Activated B cell treated with CpG ODN at 0.5 μM for 24 hours (primary cell): ENCODE data around the gene ASPDH. TPM values are rescaled to one million over a fixed set of nuclear protein-coding genes. Genes with fewer than 3 reads are reported as not detected.

Source experiments
- ATAC-seq: fragments of 200-7000 bp; cut with Tn5 transposase; one replicate; pipeline ENCODE4 v1.10.0; 2021; ENCODE audit warnings: low read depth, mild to moderate bottlenecking, moderate library complexity
- CTCF ChIA-PET: fragments of 350-600 bp; sonication (Branson Sonifier 250); formaldehyde crosslinking; loops from one replicate; lab custom pipeline; 2021; ENCODE audit warnings: antibody characterized with exemption; lab: Charles Lee
- POLR2A ChIA-PET: fragments of 350-600 bp; sonication (Branson Sonifier 250); formaldehyde crosslinking; loops from one replicate; lab custom pipeline; 2021; ENCODE audit warnings: antibody characterized with exemption; lab: Charles Lee
- DNase-seq: peaks from one replicate; pipeline ENCODE4 v3.0.0; 2022
- H3K27ac Mint-ChIP-seq: one replicate; pipeline ENCODE4 v1.8.0; 2020; ENCODE audit warnings: mixed read lengths
- H3K27me3 Mint-ChIP-seq: one replicate; pipeline ENCODE4 v1.8.0; 2021; ENCODE audit warnings: mixed read lengths
- H3K36me3 Mint-ChIP-seq: one replicate; pipeline ENCODE4 v1.8.0; 2021; ENCODE audit warnings: low read depth, mixed read lengths
- H3K4me1 Mint-ChIP-seq: one replicate; pipeline ENCODE4 v1.8.0; 2021; ENCODE audit warnings: mixed read lengths
- H3K4me3 Mint-ChIP-seq: one replicate; pipeline ENCODE4 v1.8.0; 2020; ENCODE audit warnings: mild to moderate bottlenecking, mixed read lengths
- H3K9me3 Mint-ChIP-seq: one replicate; pipeline ENCODE4 v1.8.0; 2020; ENCODE audit warnings: mixed read lengths
- intact Hi-C: fragments of 100-400 bp; cut with micrococcal nuclease; formaldehyde crosslinking; loops from one replicate; pipeline ENCODE4 v1.15.1; 2024
- total RNA-seq: library from RNA; stranded (reverse); gene quantifications from 2 replicates; pipeline ENCODE4 v1.2.3, GENCODE V29; 2022
- TF ChIP-seq, protein P1 (sequence below): fragments of 200-600 bp; IDR thresholded peaks from one replicate; pipeline ENCODE4 v1.8.0; 2022; ENCODE audit warnings: antibody characterized with exemption, mild to moderate bottlenecking

ASPDH gene
- total RNA-seq, 1 donor from 2014 or later, result not detected

DNA sequence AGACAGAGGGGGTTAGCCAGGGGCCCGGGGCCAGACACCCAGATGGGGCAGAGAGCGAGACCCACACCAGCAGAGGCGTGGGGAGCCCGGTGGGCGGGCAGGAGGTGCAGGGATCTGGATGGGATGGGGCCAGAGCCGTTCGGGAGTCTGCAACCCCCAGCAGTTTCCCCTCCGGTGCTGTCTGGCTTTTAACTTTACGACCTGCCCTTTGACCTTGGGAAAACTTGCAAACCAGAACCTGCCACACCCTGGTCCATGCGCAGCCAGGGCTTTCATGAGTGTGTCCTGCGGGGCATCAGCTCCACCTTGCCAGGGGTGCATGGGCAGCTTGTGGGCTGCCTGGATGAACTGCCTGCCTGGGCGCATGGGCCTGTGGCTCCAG, 12.5 kb downstream of the ASPDH start:
- ATAC-seq (no peak), DNase-seq (no peak)
- no peak overlapping the region for H3K4me3 Mint-ChIP-seq
- CTCF ChIA-PET, result interaction anchor here (0.6 kb wide), 1 partner anchor 55 kb away, joined by 4 read pairs; no protein-coding TSS in a partner anchor
- peaks cover 8% of the 10 kb centered on the region for H3K36me3 Mint-ChIP-seq
- no peaks in the 10 kb centered on the region for H3K4me1 Mint-ChIP-seq
- H3K27ac Mint-ChIP-seq, result no peak overlapping the region
- H3K9me3 Mint-ChIP-seq, result no peaks in the 10 kb centered on the region
- intact Hi-C loops, result no loop called here
- POLR2A ChIA-PET, result no interaction called here
- no peaks in the 10 kb centered on the region for H3K27me3 Mint-ChIP-seq
- TF ChIP-seq, protein P1, sequence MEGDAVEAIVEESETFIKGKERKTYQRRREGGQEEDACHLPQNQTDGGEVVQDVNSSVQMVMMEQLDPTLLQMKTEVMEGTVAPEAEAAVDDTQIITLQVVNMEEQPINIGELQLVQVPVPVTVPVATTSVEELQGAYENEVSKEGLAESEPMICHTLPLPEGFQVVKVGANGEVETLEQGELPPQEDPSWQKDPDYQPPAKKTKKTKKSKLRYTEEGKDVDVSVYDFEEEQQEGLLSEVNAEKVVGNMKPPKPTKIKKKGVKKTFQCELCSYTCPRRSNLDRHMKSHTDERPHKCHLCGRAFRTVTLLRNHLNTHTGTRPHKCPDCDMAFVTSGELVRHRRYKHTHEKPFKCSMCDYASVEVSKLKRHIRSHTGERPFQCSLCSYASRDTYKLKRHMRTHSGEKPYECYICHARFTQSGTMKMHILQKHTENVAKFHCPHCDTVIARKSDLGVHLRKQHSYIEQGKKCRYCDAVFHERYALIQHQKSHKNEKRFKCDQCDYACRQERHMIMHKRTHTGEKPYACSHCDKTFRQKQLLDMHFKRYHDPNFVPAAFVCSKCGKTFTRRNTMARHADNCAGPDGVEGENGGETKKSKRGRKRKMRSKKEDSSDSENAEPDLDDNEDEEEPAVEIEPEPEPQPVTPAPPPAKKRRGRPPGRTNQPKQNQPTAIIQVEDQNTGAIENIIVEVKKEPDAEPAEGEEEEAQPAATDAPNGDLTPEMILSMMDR, result no peak

DNA sequence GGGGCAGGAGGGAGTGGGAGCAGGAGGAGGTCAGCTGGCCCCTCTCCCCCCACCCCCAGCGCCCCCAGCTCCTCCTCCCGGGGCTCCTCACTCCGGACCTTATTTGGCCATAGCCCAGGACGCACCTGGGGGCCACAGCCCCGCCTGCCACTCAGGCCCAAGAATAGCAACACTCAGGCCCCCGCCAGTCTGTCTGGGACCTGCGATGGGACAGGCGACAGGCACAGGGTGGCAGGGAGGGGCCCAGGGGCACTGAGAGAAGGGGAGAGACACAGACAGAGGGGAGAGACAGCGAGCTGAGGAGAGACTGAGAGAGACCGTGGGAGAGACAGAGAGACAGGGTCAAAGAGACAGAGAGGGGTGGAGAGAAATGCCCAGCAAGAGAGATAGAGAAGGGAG, 13.0 kb downstream of the ASPDH start:
- intact Hi-C loops, result no loop called here
- H3K4me1 Mint-ChIP-seq, result no peaks in the 10 kb centered on the region
- TF ChIP-seq, protein P1, result no peak
- ATAC-seq, result no peak
- peaks cover 7% of the 10 kb centered on the region for H3K36me3 Mint-ChIP-seq
- CTCF ChIA-PET, result interaction anchor here (0.7 kb wide), 1 partner anchor 56 kb away, joined by 3 read pairs; no protein-coding TSS in a partner anchor
- H3K27ac Mint-ChIP-seq, result no peak overlapping the region
- POLR2A ChIA-PET, result interaction anchor here (0.7 kb wide), 1 partner anchor 783 kb away, joined by 4 read pairs; no protein-coding TSS in a partner anchor
- no peak overlapping the region for H3K4me3 Mint-ChIP-seq
- no peak for DNase-seq
- no peaks in the 10 kb centered on the region for H3K27me3 Mint-ChIP-seq
- no peaks in the 10 kb centered on the region for H3K9me3 Mint-ChIP-seq

DNA sequence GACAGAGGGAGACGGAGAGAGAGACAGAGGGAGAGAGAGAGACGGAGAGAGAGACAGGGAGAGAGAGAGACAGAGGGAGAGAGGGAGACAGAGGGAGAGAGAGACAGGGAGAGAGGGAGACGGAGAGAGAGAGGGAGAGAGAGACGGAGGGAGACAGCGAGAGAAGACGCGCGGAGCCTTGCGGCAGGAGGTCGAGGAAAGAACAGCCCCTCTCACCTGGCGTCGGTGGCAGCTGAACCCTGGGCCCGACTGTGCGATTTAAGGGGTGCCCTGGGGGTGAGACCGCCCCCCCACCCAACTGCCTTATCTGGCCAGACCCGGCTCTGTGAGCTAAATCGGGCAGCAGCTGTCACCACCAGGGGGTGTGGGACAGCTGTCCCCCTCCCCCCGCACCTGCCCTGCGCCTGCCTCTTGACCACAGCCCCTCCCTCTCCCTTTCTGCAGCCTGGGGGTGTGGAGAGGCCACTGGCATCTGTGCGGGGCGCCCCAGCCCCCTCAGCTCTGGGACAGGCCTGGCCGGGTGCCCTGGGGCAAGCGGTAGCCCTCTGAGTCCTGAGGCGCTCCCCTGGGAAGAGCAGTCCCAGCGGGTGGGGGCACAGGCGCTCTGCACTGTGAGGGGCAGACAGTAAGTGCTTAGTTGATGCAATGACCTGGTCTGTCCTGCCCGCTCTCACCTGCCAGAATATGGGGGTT, 13.5 kb downstream of the ASPDH start:
- peak; percentile 58 for ATAC-seq
- H3K9me3 Mint-ChIP-seq, result no peaks in the 10 kb centered on the region
- H3K4me3 Mint-ChIP-seq, result no peak overlapping the region
- no peaks in the 10 kb centered on the region for H3K27me3 Mint-ChIP-seq
- no peak overlapping the region for H3K27ac Mint-ChIP-seq
- ChIA-PET POLR2A (interaction anchor here (0.7 kb wide), 1 partner anchor 782 kb away, joined by 4 read pairs; no protein-coding TSS in a partner anchor), CTCF (interaction anchor here (0.7 kb wide), 1 partner anchor 56 kb away, joined by 3 read pairs; no protein-coding TSS in a partner anchor)
- intact Hi-C loops, result no loop called here
- no peak for DNase-seq
- TF ChIP-seq, protein P1, result no peak
- H3K36me3 Mint-ChIP-seq, result peaks cover 6% of the 10 kb centered on the region
- H3K4me1 Mint-ChIP-seq, result no peaks in the 10 kb centered on the region

DNA sequence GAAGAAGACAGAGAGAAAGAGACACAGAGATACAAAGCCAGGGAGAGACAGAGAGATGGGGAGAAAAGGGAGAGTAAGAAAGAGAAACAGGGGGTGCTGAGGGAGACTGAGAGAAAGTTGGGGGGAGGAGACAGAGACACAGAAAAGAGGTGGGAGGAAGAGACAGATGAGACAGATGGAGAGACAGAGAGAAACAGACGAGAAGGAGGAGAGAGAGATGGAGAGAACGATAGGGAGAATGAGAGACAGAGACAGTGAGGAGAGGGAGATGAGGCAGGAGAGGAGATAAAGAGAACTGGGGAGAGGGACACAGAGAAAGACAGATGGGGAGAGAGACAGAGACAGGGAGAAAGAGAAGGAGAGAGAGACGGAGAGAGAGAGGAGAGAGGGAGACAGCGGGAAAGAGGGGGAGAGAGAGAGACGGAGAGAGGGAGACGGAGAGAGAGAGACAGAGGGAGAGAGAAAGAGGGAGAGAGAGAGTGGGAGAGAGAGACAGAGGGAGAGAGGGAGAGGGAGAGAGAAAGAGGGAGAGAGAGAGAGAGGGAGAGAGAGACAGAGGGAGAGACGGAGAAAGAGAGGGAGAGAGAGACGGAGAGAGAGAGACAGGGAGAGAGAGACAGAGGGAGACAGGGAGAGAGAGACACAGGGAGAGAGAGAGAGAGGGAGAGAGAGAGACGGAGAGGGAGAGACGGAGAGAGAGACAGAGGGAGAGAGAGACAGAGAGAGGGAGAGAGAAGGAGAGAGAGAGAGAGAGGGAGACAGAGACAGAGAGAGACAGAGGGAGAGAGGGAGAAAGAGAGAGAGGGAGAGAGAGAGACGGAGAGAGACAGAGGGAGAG, 15.3 kb downstream of the ASPDH start:
- intact Hi-C loops, result no loop called here
- DNase-seq (no peak), ATAC-seq (no peak)
- no peaks in the 10 kb centered on the region for H3K27me3 Mint-ChIP-seq
- no peaks in the 10 kb centered on the region for H3K9me3 Mint-ChIP-seq
- no peak overlapping the region for H3K27ac Mint-ChIP-seq
- no peaks in the 10 kb centered on the region for H3K4me1 Mint-ChIP-seq
- peaks cover 7% of the 10 kb centered on the region for H3K36me3 Mint-ChIP-seq
- CTCF ChIA-PET, result no interaction called here
- POLR2A ChIA-PET, result no interaction called here
- TF ChIP-seq, protein P1, result no peak
- H3K4me3 Mint-ChIP-seq, result no peak overlapping the region

DNA sequence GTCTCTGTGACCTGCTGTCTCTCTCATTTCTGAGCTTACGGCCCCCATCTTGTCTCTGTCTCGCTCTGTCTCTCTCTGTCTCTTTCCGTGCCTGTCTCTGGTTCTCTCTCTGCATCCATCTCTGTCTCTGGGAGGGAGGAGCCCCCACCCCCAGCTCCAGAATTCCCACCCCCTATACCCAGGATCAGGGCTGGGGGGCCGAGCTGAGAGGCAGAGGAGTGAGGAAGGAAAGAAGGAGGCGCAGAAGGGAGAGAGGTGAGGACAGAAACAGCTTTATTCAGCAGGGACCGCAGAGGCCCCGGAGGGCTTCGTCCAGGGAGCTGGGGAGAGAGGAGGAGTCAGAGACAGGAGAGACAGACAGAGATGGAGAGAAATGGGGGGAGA, 16.7 kb downstream of the ASPDH start:
- Mint-ChIP-seq H3K27me3 (no peaks in the 10 kb centered on the region), H3K9me3 (no peaks in the 10 kb centered on the region), H3K4me1 (peaks cover 4% of the 10 kb centered on the region), H3K27ac (no peak overlapping the region), H3K36me3 (peaks cover 7% of the 10 kb centered on the region), H3K4me3 (no peak overlapping the region)
- ATAC-seq (no peak), DNase-seq (no peak)
- intact Hi-C loops, result no loop called here
- ChIA-PET POLR2A (interaction anchor here (0.6 kb wide), 1 partner anchor 12 kb away, joined by 5 read pairs; no protein-coding TSS in a partner anchor), CTCF (no interaction called here)
- TF ChIP-seq, protein P1, result no peak
